Stimulated activated CD8-positive, alpha-beta memory T cell treated with anti-CD3 and anti-CD28 coated beads, Interleukin-15, amount 100 ng/mL, for 48 hours (primary cell): Measurements from ENCODE around the gene DNAAF2.
"Not testable (repeated sequence)": the region's sequence is repeated elsewhere in the genome, so short reads cannot be mapped to it uniquely, and the experiment has no call there.

ENCODE experiments used
- DNase-seq, 2 donors: peaks; one replicate each; pipeline ENCODE4 v3.0.0-alpha.2; 2020; ENCODE audit warnings: low read depth in 2 of 2

DNAAF2 gene

GRCh38 chr14:49621114-49621881 is 13.7 kb downstream of the DNAAF2 start:
- DNase-seq, result peak in 1 of 2 donors; percentile 46

- DNase-seq, result peak; percentile 94
These were observed 14.6 kb downstream of the DNAAF2 start, which contains the start of the genes MGAT2 and RPL36AL for GRCh38 chr14:49620182-49621113. Gene MGAT2, plus strand, starts transcription at chr14:49620799. Its CDS starts 470 bp downstream, at chr14:49621269. Gene RPL36AL, minus strand, starts transcription at chr14:49620626. Its CDS starts 1,522 bp downstream, at chr14:49619104.

- DNase-seq, result no peak
These were observed 15.3 kb downstream of the DNAAF2 start for GRCh38 chr14:49619730-49620129.

- DNase-seq, result not testable (repeated sequence)
These were observed 15.8 kb downstream of the DNAAF2 start for GRCh38 chr14:49619273-49619672.

- DNase-seq, result no peak
These were observed 17.1 kb downstream of the DNAAF2 start for GRCh38 chr14:49617852-49618519.

- no peak for DNase-seq
These were observed 19.3 kb downstream of the DNAAF2 start for GRCh38 chr14:49615776-49616175.

GRCh38 chr14:49614196-49614595 is 20.8 kb downstream of the DNAAF2 start:
- no peak for DNase-seq

- DNase-seq, result no peak
These were observed 22.4 kb downstream of the DNAAF2 start for GRCh38 chr14:49612671-49613070.

GRCh38 chr14:49612251-49612650 is 22.8 kb downstream of the DNAAF2 start:
- DNase-seq, result no peak

GRCh38 chr14:49607583-49607982 is 27.5 kb downstream of the DNAAF2 start:
- no peak for DNase-seq

GRCh38 chr14:49598485-49599300 is 36.4 kb downstream of the DNAAF2 start, which contains the start of gene LRR1:
Gene LRR1, plus strand, starts transcription at chr14:49598940. Its CDS starts 81 bp downstream, at chr14:49599021.
- peak; percentile 71 to 73 for DNase-seq

GRCh38 chr14:49598189-49598484 is 36.9 kb downstream of the DNAAF2 start:
- no peak for DNase-seq

- no peak for DNase-seq
These were observed 40.5 kb downstream of the DNAAF2 start for GRCh38 chr14:49594347-49595091.

- no peak for DNase-seq
These were observed 42.0 kb downstream of the DNAAF2 start for GRCh38 chr14:49593016-49593415.

- DNase-seq, result no peak
These were observed 45.7 kb downstream of the DNAAF2 start for GRCh38 chr14:49589387-49589786.

- no peak for DNase-seq
These were observed 48.2 kb downstream of the DNAAF2 start for GRCh38 chr14:49586673-49587460.

- DNase-seq, result peak; percentile 95 to 96
These were observed 49.0 kb downstream of the DNAAF2 start, which contains the start of gene RPS29 for GRCh38 chr14:49585803-49586672. Gene RPS29, minus strand, starts transcription at chr14:49586380. Its CDS starts 34 bp downstream, at chr14:49586346.

- not testable (repeated sequence) for DNase-seq
These were observed 49.9 kb downstream of the DNAAF2 start for GRCh38 chr14:49584981-49585640.
